Caco-2 (cell line): ENCODE data around the gene SEMA3A. TPM values are rescaled to one million over a fixed set of nuclear protein-coding genes. Genes with fewer than 3 reads are reported as not detected.

Experiments
- BruUV-seq: library from RNA; stranded (reverse); fragments of 400-500 nt; replicated peaks from 2 replicates; lab custom pipeline; 2021; lab: Mats Ljungman, UMichigan
- CTCF ChIA-PET: fragments of 300-600 bp; sonication (Branson Sonifier 250); formaldehyde crosslinking; loops from one replicate; lab custom pipeline; 2022; ENCODE audit warnings: antibody characterized with exemption; lab: Charles Lee
- POLR2A ChIA-PET: fragments of 300-600 bp; sonication (Branson Sonifier 250); formaldehyde crosslinking; loops from one replicate; lab custom pipeline; 2022; ENCODE audit warnings: antibody characterized with exemption; lab: Charles Lee
- DNase-seq, 2 experiments: peaks; one replicate each; pipeline versions ENCODE4 v3.0.0 to v3.0.0-alpha.2; 2020 to 2022
- H3K27me3 ChIP-seq: replicated peaks from 2 replicates; pipeline ENCODE4 v1.6.0; 2011; ENCODE audit warnings: low read length; ENCODE audit not compliant: control insufficient read depth, insufficient read depth
- H3K36me3 ChIP-seq: 2 replicates; pipeline ENCODE4 v1.5.1; 2011; ENCODE audit warnings: low read length; ENCODE audit not compliant: control insufficient read depth, insufficient read depth
- H3K4me1 ChIP-seq: fragments of 250-450 bp; sonication (Bioruptor Pico); 2 replicates; pipeline ENCODE4 v1.5.1; 2020; ENCODE audit warnings: mild to moderate bottlenecking
- H3K4me3 ChIP-seq: 2 replicates; pipeline ENCODE4 v1.5.1; 2011; ENCODE audit warnings: low read depth, mild to moderate bottlenecking, control low read depth, low read length
- H3K9me3 ChIP-seq: fragments of 250-450 bp; sonication (Bioruptor Pico); 2 replicates; pipeline ENCODE4 v1.5.1; 2020; ENCODE audit warnings: mild to moderate bottlenecking, moderate library complexity
- H3K27ac Mint-ChIP-seq: one replicate; pipeline ENCODE4 v1.8.0; 2022; ENCODE audit warnings: mixed read lengths; ENCODE audit not compliant: unreplicated experiment
- H3K27me3 Mint-ChIP-seq: one replicate; pipeline ENCODE4 v1.8.0; 2022; ENCODE audit warnings: mixed read lengths; ENCODE audit not compliant: insufficient read depth, unreplicated experiment
- H3K36me3 Mint-ChIP-seq: one replicate; pipeline ENCODE4 v1.8.0; 2022; ENCODE audit warnings: mild to moderate bottlenecking, mixed read lengths; ENCODE audit not compliant: insufficient read depth, unreplicated experiment
- H3K4me1 Mint-ChIP-seq: one replicate; pipeline ENCODE4 v1.8.0; 2022; ENCODE audit warnings: low read depth, mixed read lengths; ENCODE audit not compliant: unreplicated experiment
- H3K4me3 Mint-ChIP-seq: one replicate; pipeline ENCODE4 v1.8.0; 2022; ENCODE audit warnings: mild to moderate bottlenecking, moderate library complexity, mixed read lengths; ENCODE audit not compliant: unreplicated experiment
- H3K9me3 Mint-ChIP-seq: one replicate; pipeline ENCODE4 v1.8.0; 2022; ENCODE audit warnings: mixed read lengths; ENCODE audit not compliant: unreplicated experiment
- intact Hi-C: fragments of 100-400 bp; cut with micrococcal nuclease; formaldehyde crosslinking; loops from one replicate; pipeline ENCODE4 v1.10.0; 2022; ENCODE audit not compliant: unreplicated experiment
- total RNA-seq: library from RNA; stranded (reverse); gene quantifications from 2 replicates; pipeline ENCODE4 v1.2.3, GENCODE V29; 2022
- TF ChIP-seq, protein P1 (sequence below), 2 experiments: fragments of 200-600 bp in 1 of 2; IDR thresholded peaks; 1 replicate in 1 of 2; 2 replicates in 1 of 2; pipeline versions ENCODE4 v1.5.1 to v1.8.0; 2011 to 2022; ENCODE audit warnings: antibody characterized with exemption in 1 of 2, control low read depth in 1 of 2, inconsistent platforms in 1 of 2, low read depth in 1 of 2, low read length in 1 of 2, mild to moderate bottlenecking in 1 of 2, moderate library complexity in 1 of 2; ENCODE audit not compliant: insufficient read depth in 1 of 2, severe bottlenecking in 1 of 2, unreplicated experiment in 1 of 2

The SEMA3A gene
- total RNA-seq, 1 experiment from 2014 or later: 55.1 TPM

DNA sequence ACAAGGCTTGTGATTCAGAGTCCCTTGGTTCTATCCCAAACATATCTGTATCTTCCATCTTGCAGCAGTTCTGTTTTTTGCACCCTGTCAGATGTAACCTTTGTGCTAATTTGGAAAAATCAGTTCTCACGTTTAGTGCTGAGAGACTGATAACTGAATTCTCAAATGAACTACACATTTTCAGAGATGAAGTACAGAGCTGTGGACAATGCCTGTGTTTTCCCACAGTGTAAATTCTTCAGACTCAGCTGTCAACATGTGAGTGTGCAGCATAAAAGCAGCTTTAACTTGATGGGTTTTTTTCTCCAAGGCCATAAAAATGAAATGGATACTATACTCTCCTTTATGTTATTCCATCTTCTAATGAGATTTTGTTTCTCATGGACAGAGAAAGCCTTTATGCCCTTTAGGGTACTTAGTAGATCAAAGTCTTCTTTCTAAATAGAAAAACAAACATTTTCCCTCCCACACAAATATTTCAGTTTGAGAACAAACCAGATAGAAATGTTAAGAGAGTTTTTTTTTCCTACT is 150.9 kb downstream of the SEMA3A start:
- peaks cover 52% of the 10 kb centered on the region for H3K36me3 Mint-ChIP-seq
- H3K4me1 Mint-ChIP-seq: peaks cover 48% of the 10 kb centered on the region
- POLR2A ChIA-PET: no interaction called here
- no peaks in the 10 kb centered on the region for H3K27me3 Mint-ChIP-seq
- peak overlapping the region; percentile 58 for H3K27ac Mint-ChIP-seq
- Histone ChIP-seq H3K4me1 (peaks cover 70% of the 10 kb centered on the region), H3K36me3 (peaks cover 2% of the 10 kb centered on the region), H3K9me3 (no peaks in the 10 kb centered on the region), H3K4me3 (no peak overlapping the region), H3K27me3 (no peaks in the 10 kb centered on the region)
- H3K4me3 Mint-ChIP-seq: no peak overlapping the region
- no peaks in the 10 kb centered on the region for H3K9me3 Mint-ChIP-seq
- CTCF ChIA-PET: no interaction called here
- intact Hi-C loops: loop anchor here (1.0 kb wide), 1 partner anchor 18 kb away; no protein-coding TSS in a partner anchor
- DNase-seq: no peak
- no TSS peak for BruUV-seq
- TF ChIP-seq, protein P1, sequence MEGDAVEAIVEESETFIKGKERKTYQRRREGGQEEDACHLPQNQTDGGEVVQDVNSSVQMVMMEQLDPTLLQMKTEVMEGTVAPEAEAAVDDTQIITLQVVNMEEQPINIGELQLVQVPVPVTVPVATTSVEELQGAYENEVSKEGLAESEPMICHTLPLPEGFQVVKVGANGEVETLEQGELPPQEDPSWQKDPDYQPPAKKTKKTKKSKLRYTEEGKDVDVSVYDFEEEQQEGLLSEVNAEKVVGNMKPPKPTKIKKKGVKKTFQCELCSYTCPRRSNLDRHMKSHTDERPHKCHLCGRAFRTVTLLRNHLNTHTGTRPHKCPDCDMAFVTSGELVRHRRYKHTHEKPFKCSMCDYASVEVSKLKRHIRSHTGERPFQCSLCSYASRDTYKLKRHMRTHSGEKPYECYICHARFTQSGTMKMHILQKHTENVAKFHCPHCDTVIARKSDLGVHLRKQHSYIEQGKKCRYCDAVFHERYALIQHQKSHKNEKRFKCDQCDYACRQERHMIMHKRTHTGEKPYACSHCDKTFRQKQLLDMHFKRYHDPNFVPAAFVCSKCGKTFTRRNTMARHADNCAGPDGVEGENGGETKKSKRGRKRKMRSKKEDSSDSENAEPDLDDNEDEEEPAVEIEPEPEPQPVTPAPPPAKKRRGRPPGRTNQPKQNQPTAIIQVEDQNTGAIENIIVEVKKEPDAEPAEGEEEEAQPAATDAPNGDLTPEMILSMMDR (IDR thresholded peaks at IDR 0.05; ENCODE audit: insufficient read depth in 1 of 2, low read depth in 1 of 2, low read length in 1 of 2, severe bottlenecking in 1 of 2, unreplicated experiment in 1 of 2): no peak

DNA sequence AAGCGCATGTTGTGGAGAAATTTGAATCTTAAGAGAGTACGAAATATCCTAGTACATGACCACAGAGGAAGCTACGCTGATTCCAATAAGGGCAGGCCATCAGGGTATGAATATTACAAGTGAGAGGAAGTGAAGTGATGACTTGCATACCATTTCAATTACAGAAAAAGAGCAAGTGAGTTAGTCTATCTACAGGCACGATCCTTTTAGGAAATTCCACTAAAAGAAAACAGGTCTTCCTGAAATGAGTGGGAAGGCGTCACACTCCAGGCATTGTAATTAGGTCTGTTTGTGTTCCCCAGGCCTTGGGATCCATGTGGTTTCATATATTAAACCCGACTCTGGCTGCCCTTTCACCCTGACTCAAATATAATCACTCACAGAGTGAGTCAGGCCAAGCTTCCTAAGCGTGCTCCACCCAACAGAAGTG is 152.5 kb downstream of the SEMA3A start:
- intact Hi-C loops: no loop called here
- CTCF ChIA-PET: no interaction called here

DNA sequence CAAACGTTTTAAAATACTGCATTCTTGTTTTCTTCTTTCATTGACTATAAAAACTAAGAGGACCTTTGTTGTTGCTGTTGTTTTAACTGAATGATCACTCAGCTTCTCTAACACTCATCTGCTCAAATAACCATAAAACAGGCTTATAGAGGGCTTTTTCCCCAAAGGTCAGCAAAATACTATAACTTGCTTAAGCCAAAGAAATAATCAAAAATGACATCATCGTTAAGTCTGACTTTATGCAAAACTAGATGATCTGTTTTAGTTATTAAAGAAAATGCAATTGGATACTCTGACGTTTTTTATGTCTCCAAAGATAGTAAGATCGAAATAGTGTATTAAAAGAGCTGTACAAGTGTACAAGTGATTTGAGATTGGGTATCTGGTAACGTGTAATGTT is 152.9 kb downstream of the SEMA3A start:
- no peak for DNase-seq
- Histone ChIP-seq H3K36me3 (peaks cover 2% of the 10 kb centered on the region), H3K27me3 (no peaks in the 10 kb centered on the region), H3K9me3 (no peaks in the 10 kb centered on the region), H3K4me3 (no peak overlapping the region), H3K4me1 (peaks cover 49% of the 10 kb centered on the region)
- ChIA-PET CTCF (no interaction called here), POLR2A (no interaction called here)
- H3K4me3 Mint-ChIP-seq: no peak overlapping the region
- H3K9me3 Mint-ChIP-seq: no peaks in the 10 kb centered on the region
- no peaks in the 10 kb centered on the region for H3K27me3 Mint-ChIP-seq
- intact Hi-C loops: no loop called here
- peaks cover 43% of the 10 kb centered on the region for H3K4me1 Mint-ChIP-seq
- no TSS peak for BruUV-seq
- peaks cover 58% of the 10 kb centered on the region for H3K36me3 Mint-ChIP-seq
- TF ChIP-seq, protein P1 (IDR thresholded peaks at IDR 0.05; ENCODE audit: insufficient read depth in 1 of 2, low read depth in 1 of 2, low read length in 1 of 2, severe bottlenecking in 1 of 2, unreplicated experiment in 1 of 2): no peak
- peak overlapping the region; percentile 16 for H3K27ac Mint-ChIP-seq

More for the DNA sequence above, 152.5 kb downstream of the SEMA3A start:
- POLR2A ChIA-PET: no interaction called here
- Histone ChIP-seq H3K4me1 (peaks cover 54% of the 10 kb centered on the region), H3K27me3 (no peaks in the 10 kb centered on the region), H3K36me3 (peaks cover 2% of the 10 kb centered on the region), H3K9me3 (no peaks in the 10 kb centered on the region), H3K4me3 (no peak overlapping the region)
- BruUV-seq: no TSS peak
- peaks cover 44% of the 10 kb centered on the region for H3K4me1 Mint-ChIP-seq
- H3K4me3 Mint-ChIP-seq: no peak overlapping the region
- peak overlapping the region; percentile 16 for H3K27ac Mint-ChIP-seq
- H3K9me3 Mint-ChIP-seq: no peaks in the 10 kb centered on the region
- H3K27me3 Mint-ChIP-seq: no peaks in the 10 kb centered on the region
- peak in 1 of 2 experiments; percentile 34 for DNase-seq
- TF ChIP-seq, protein P1 (IDR thresholded peaks at IDR 0.05; ENCODE audit: insufficient read depth in 1 of 2, low read depth in 1 of 2, low read length in 1 of 2, severe bottlenecking in 1 of 2, unreplicated experiment in 1 of 2): no peak
- peaks cover 54% of the 10 kb centered on the region for H3K36me3 Mint-ChIP-seq
